ENCODE results near the gene EIF2S3.

- TF ChIP-seq CTCF (IDR thresholded peaks at IDR 0.05; ENCODE audit: poor library complexity) = no peak
- TF ChIP-seq EZH2 (IDR thresholded peaks at IDR 0.05; ENCODE audit: borderline replicate concordance) = no peak
- no peak for TF ChIP-seq EZH2phosphoT487 (IDR thresholded peaks at IDR 0.05; ENCODE audit: low read depth, severe bottlenecking, unreplicated experiment)
Observed at GRCh38 chrX:24030597-24030996, 24.2 kb upstream of the EIF2S3 start.
